Neuron (in vitro differentiated cells): ENCODE data around the gene RPRD1B.
"Not testable (repeated sequence)": the region's sequence is repeated elsewhere in the genome, so short reads cannot be mapped to it uniquely, and the experiment has no call there.

Experiments used
- H2AFZ ChIP-seq: one replicate; pipeline ENCODE4 v1.6.1; 2013; ENCODE audit warnings: low read depth, mild to moderate bottlenecking, inconsistent platforms, low read length, moderate library complexity
- H3K27me3 ChIP-seq: one replicate; pipeline ENCODE4 v1.6.1; 2013; ENCODE audit warnings: low read length; ENCODE audit not compliant: insufficient read depth
- H3K36me3 ChIP-seq: one replicate; pipeline ENCODE4 v1.6.1; 2013; ENCODE audit warnings: low read length; ENCODE audit not compliant: insufficient read depth
- H3K4me1 ChIP-seq: one replicate; pipeline ENCODE4 v1.6.1; 2013; ENCODE audit warnings: low read length; ENCODE audit not compliant: insufficient read depth
- H3K4me3 ChIP-seq: 2 replicates; pipeline ENCODE4 v1.5.1; 2013; ENCODE audit warnings: mild to moderate bottlenecking, low read length, moderate library complexity
- H3K9me3 ChIP-seq: one replicate; pipeline ENCODE4 v1.6.1; 2013; ENCODE audit warnings: low read length

RPRD1B gene

DNA sequence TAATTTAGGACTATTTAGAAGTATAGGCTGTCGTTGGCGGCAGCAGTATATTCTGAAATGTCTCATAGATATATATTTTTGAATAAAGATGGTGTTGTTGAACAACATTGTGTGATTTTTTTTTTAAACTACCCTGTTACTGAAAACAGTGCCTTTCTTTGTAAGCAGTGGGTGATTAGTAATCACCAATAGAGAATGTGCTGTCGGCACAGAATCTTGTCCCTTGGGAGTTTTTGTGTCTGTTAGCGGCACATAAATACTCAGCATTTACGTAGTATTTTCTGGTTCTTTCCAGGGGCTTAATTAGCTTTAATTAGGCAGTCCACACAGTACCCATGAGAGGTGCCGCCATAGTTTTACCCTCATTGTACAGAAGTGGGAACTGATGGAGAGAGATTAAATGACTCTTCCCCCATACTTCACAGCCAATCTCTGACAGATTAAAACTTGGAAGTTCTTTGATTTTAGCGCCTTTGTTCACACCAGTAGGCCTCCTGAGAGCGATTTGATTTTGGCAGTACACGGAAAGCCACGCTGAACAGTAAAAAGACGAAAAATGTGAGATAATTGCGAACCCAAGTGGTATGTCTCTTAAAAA, 58.8 kb downstream of the RPRD1B start:
- Histone ChIP-seq H3K4me3 (no peak overlapping the region), H3K4me1 (no peaks in the 10 kb centered on the region), H2AFZ (no peak overlapping the region), H3K36me3 (peaks cover 37% of the 10 kb centered on the region), H3K9me3 (peaks cover 3% of the 10 kb centered on the region), H3K27me3 (no peaks in the 10 kb centered on the region)

DNA sequence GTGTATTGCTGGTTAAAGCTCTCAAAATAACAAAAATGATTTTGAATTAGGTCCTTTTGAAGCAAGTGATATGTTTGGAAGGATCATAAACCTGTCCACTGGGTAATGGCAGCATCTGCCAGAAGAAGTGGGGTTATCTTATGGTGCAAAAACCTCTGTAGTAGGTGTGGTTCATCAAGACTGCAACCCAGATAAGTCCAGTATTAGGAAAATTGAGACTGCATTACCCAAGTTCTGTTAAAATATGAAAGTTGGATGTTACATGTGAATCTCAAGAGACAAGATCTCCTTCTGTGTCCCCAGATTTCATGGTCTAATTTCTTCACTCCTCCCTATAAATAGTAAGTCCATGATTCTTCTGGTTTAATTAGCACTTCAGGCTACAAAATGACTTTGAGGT, 59.4 kb downstream of the RPRD1B start:
- no peak overlapping the region for H3K4me3 ChIP-seq
- H3K36me3 ChIP-seq: peaks cover 32% of the 10 kb centered on the region
- H3K4me1 ChIP-seq: no peaks in the 10 kb centered on the region
- no peaks in the 10 kb centered on the region for H3K27me3 ChIP-seq
- H3K9me3 ChIP-seq: peaks cover 3% of the 10 kb centered on the region
- H2AFZ ChIP-seq: no peak overlapping the region

DNA sequence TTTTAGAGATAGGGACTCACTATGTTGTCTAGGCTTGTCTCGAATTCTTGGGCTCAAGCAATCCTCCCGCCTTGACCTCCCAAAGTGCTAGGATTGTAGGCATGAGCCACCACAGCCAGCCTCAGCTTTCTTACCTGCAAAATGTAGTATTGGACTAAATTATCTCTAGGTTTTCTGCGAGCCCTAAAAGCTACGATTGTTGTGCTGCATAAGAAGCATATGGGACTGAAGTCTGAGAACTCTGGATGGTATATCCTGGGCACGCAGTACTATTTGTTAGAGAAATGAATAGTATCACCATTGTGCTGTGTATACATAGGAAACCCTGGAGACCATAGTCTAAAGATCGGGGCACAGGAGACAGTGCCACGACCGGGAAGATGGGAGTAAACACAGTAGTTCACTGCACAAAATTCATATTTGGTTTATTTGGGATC, 60.1 kb downstream of the RPRD1B start:
- Histone ChIP-seq H3K9me3 (peaks cover 3% of the 10 kb centered on the region), H2AFZ (no peak overlapping the region), H3K4me3 (no peak overlapping the region), H3K36me3 (peaks cover 26% of the 10 kb centered on the region), H3K27me3 (no peaks in the 10 kb centered on the region), H3K4me1 (no peaks in the 10 kb centered on the region)

GRCh38 chr20:38094373-38094891, 60.9 kb downstream of the RPRD1B start:
- Histone ChIP-seq H3K27me3 (no peaks in the 10 kb centered on the region), H3K9me3 (peaks cover 3% of the 10 kb centered on the region), H3K4me1 (no peaks in the 10 kb centered on the region)

DNA sequence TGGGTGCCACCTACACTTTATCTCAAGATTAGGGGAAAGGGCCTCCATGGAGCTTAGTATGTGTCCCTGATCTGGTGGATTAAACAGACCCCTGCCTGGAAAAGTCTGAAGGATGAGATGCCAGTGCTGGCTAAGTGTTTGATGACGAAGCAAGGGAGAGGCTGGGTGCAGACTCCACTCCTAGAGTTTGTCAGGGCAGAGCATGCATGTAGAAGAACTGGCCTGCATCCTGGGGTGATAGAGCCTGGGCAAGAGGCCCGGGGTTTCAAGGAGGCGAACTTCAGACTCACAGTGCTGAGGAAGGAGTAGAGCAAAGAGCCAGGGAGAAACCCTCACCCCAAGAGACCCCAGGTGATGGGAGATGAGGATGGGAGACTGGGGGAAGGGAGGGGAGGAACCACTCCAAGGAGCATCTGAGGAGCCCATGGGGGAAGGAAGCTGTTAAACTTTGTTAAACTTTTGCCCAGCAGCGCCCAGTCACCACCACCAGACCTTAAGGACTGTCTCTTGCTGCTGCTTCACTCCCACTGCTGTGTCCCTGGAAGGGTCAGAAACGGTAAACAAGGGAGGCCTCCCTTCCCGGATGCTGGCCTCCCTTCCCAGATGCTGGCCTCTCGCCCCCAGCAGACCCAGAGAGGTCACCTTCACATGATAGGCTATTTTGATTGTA, 61.6 kb downstream of the RPRD1B start:
- H2AFZ ChIP-seq: no peak overlapping the region

More at GRCh38 chr20:38094373-38094891, 60.9 kb downstream of the RPRD1B start:
- H3K4me3 ChIP-seq: no peak overlapping the region
- H2AFZ ChIP-seq: no peak overlapping the region
- H3K36me3 ChIP-seq: peaks cover 22% of the 10 kb centered on the region

DNA sequence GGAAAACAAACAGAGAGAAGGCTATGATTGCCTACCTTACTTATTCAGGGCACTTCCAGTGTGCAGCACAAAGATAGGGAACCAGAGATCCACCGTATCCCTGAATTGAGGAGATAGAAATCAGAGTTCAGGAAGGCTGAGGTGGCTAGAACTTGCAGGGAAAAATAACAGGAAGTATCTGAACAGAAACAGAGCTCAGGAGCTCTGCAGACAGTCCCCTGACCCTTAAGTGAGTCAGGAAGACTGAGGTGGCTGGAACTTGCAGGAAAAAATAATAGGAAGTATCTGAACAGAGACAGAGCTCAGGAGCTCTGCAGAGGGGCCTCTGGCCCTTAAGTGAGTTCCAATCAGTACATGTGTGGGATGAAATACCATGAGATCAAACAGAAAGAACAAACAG, 65.4 kb downstream of the RPRD1B start:
- H3K4me1 ChIP-seq: no peaks in the 10 kb centered on the region
- H3K27me3 ChIP-seq: no peaks in the 10 kb centered on the region
- H3K36me3 ChIP-seq: no peaks in the 10 kb centered on the region
- no peak overlapping the region for H2AFZ ChIP-seq
- no peak overlapping the region for H3K4me3 ChIP-seq
- peaks cover 3% of the 10 kb centered on the region for H3K9me3 ChIP-seq

More for the DNA sequence above, 61.6 kb downstream of the RPRD1B start:
- peaks cover 3% of the 10 kb centered on the region for H3K9me3 ChIP-seq
- peaks cover 14% of the 10 kb centered on the region for H3K36me3 ChIP-seq
- H3K4me1 ChIP-seq: no peaks in the 10 kb centered on the region
- H3K27me3 ChIP-seq: no peaks in the 10 kb centered on the region
- no peak overlapping the region for H3K4me3 ChIP-seq

DNA sequence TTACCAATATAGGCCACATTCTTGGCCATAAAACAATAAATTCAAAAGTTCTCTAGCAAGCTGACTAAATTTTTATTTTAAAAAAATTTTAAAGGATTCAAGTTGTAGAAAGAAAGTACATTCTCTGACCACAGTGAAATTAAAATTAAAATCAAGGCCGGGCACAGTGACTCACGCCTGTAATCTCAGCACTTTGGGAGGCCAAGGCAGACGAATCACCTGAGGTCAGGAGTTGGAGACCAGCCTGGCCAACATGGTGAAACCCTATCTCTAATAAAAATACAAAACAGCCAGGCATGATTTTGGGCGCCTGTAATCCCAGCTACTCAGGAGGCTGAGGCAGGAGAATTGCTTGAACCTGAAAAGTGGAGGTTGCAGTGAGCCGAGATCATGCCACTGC, 68.7 kb downstream of the RPRD1B start:
- not testable (repeated sequence) for H3K4me1 ChIP-seq, H3K27me3 ChIP-seq, H3K4me3 ChIP-seq, H3K9me3 ChIP-seq, H2AFZ ChIP-seq, H3K36me3 ChIP-seq

GRCh38 chr20:38104285-38104684, 70.7 kb downstream of the RPRD1B start:
- no peaks in the 10 kb centered on the region for H3K9me3 ChIP-seq
- no peak overlapping the region for H2AFZ ChIP-seq
- no peak overlapping the region for H3K4me3 ChIP-seq
- H3K4me1 ChIP-seq: no peaks in the 10 kb centered on the region
- no peaks in the 10 kb centered on the region for H3K27me3 ChIP-seq
- no peaks in the 10 kb centered on the region for H3K36me3 ChIP-seq

DNA sequence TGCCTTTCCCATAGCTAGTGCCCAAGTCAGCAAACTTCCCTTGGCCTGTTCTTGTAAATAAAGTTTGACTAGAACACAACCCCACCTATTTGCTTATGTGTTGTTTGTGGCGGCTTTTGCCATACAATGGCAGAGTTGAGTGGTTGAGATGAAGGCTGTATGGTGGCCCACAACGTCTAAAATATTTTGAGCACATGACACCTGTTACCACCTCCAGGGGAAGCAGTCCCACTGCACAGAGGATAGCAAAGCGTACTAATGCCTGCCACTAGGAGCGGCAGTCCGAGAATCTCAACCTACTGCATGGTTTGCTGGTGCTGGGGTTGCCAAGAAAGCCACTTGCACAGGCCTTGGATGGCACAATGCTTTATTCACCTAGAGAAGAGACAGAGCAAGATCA, 72.9 kb downstream of the RPRD1B start:
- H3K9me3 ChIP-seq: no peaks in the 10 kb centered on the region

DNA sequence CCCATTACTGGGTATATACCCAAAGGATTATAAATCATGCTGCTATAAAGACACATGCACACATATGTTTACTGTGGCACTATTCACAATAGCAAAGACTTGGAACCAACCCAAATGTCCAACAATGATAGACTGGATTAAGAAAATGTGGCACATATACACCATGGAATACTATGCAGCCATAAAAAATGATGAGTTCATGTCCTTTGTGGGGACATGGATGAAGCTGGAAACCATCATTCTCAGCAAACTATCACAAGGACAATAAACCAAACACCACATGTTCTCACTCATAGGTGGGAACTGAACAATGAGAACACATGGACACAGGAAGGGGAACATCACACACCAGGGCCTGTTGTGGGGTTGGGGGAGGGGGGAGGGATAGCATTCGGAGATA, 73.8 kb downstream of the RPRD1B start:
- H3K4me3 ChIP-seq, H2AFZ ChIP-seq, H3K9me3 ChIP-seq, H3K36me3 ChIP-seq, H3K27me3 ChIP-seq, H3K4me1 ChIP-seq: not testable (repeated sequence)

More for the DNA sequence above, 72.9 kb downstream of the RPRD1B start:
- H3K4me1 ChIP-seq: no peaks in the 10 kb centered on the region
- H3K36me3 ChIP-seq: no peaks in the 10 kb centered on the region
- no peak overlapping the region for H3K4me3 ChIP-seq
- H2AFZ ChIP-seq: no peak overlapping the region
- no peaks in the 10 kb centered on the region for H3K27me3 ChIP-seq

DNA sequence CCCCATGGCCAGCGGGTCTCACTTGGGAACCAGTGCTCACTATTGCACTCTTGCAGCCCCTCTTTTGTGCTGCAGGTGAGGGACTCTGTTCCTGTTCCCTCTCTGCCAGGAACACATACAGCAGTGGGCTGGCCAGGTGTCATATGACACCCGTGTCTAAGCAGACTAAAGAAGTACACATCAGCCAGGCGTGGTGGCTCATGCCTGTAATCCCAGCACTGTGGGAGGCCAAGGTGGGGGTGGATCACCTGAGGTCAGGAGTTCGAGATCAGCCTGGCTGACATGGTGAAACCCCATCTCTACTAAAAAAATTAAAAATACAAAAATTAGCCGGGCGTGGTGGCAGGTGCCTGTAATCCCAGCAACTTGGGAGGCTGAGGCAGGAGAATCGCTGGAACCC, 74.4 kb downstream of the RPRD1B start:
- H3K4me1 ChIP-seq, H3K4me3 ChIP-seq, H3K36me3 ChIP-seq, H2AFZ ChIP-seq, H3K27me3 ChIP-seq, H3K9me3 ChIP-seq: not testable (repeated sequence)

DNA sequence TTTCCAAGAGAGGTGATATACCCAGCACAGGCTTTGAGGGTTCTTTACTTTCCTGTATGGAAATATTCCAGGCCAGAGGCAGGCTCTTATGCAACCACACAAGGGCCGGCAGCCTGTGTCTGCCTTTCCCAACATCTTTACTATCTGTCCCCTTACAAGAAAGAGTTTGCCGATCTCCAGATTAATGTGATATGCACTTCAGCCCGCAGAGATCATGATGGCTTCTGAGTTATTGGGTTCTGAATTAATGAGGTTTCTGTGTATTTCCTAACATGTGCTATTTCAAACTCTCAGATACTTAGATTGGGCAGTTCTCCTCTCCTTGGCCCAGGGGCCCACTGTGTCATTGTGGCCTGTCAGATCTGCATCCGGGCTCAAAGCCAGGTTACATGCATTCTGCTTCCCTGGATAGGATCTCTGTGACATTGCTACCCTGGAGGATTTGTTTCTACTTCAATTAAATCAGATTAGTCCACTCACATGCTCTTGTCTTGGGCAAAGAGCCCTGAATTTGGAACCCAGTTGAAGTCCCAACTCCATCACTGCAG, 75.0 kb downstream of the RPRD1B start:
- Histone ChIP-seq H3K4me3 (no peak overlapping the region), H3K27me3 (no peaks in the 10 kb centered on the region), H2AFZ (no peak overlapping the region), H3K4me1 (no peaks in the 10 kb centered on the region), H3K9me3 (no peaks in the 10 kb centered on the region), H3K36me3 (no peaks in the 10 kb centered on the region)

DNA sequence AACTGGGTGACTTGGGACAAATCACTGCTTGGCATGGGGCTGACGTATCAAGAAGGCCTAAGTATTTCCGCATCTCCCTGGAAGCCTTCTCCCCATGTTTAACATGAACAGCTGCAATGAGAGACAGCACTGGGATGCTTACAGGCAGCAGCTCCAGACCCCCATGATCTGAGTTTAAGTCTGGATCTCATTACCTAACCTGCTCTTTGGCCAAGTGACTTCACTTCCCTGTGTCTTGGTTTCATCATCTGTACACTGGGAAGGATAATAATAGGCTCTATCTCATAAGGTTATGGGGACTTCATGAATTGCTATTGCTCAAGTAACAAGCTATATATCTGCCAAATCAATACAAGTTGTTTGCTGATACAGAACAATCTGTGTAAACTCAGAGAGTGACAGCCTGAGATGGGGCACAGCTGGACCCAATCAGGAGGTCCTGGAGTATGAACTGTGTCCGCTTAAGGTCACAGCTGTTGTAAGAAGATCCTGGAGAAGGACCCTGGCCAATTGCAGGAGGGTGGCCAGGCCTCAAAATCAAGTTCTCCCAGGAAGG, 75.5 kb downstream of the RPRD1B start:
- no peak overlapping the region for H2AFZ ChIP-seq
- no peak overlapping the region for H3K4me3 ChIP-seq
- no peaks in the 10 kb centered on the region for H3K9me3 ChIP-seq
- no peaks in the 10 kb centered on the region for H3K36me3 ChIP-seq
- no peaks in the 10 kb centered on the region for H3K4me1 ChIP-seq
- no peaks in the 10 kb centered on the region for H3K27me3 ChIP-seq
